GM12892 (cell line): ENCODE data around the gene ROMO1.

ENCODE experiments used
- POLR2A ChIP-seq: IDR thresholded peaks from 2 replicates; pipeline ENCODE4 v1.6.1; 2011; ENCODE audit warnings: low read depth, low read length, control low read depth
- TAF1 ChIP-seq: IDR thresholded peaks from 2 replicates; pipeline ENCODE4 v1.6.1; 2011; ENCODE audit warnings: low read depth, mild to moderate bottlenecking, control low read depth, low read length, borderline replicate concordance

DNA sequence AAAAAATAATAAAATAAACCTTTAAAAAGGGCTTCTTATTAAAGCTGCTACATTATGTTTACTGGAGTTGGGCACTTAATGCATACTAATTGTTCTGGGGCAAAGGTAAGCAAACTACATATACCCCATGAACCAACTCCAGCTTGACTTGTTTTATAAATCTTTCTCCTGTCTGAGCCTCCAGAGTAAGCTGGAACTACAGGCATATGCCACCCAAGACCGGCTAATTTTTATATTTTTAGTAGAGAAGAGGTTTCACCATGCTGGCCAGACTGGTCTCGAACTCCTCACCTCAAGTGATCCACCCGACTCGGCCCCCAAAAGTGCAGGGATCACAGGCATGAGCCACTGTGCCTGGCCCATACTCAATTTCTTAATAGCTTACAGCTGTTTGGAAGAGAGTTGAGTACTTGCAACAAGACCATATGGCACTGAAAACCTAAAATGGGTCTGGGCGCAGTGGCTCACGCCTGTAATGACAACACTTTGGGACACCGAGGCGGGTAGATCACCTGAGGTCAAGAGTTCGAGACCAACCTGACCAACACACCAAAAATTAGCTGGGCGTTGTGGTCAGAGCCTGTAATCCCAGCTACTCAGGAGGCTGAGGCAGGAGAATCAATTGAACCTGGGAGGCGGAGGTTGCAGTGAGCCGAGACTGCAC lies 19.9 kb downstream of the ROMO1 start:
- TF ChIP-seq TAF1 (no peak), POLR2A (no peak)
